Tibial nerve (tissue), 4 donors: ENCODE data around the gene ATP5MG. TPM values are rescaled to one million over a fixed set of nuclear protein-coding genes. Genes with fewer than 3 reads are reported as not detected.

Source experiments
- DNase-seq, 2 donors: peaks; one replicate each; pipeline ENCODE4 v3.0.0-alpha.2; 2019; ENCODE audit warnings: low spot score in 2 of 2
- H3K27ac ChIP-seq, 4 donors: fragments of 200-600 bp; sonication (generic) in 3 of 4; one replicate each; pipeline ENCODE4 v1.5.1; 2017 to 2019; ENCODE audit warnings: mild to moderate bottlenecking in 1 of 4
- H3K27me3 ChIP-seq, 2 donors: fragments of 200-600 bp; sonication (generic) in 1 of 2; one replicate each; pipeline versions ENCODE4 v1.5.1 to v1.6.0; 2017 to 2019
- H3K36me3 ChIP-seq, 3 donors: fragments of 200-600 bp; sonication (generic); one replicate each; pipeline ENCODE4 v1.5.1; 2018 to 2019
- H3K4me1 ChIP-seq, 4 donors: fragments of 200-600 bp; sonication (generic) in 3 of 4; one replicate each; pipeline ENCODE4 v1.5.1; 2017 to 2019
- H3K4me3 ChIP-seq, 4 donors: fragments of 200-600 bp; sonication (generic) in 3 of 4; one replicate each; pipeline ENCODE4 v1.5.1; 2017 to 2019; ENCODE audit warnings: mild to moderate bottlenecking in 1 of 4, moderate library complexity in 1 of 4
- H3K9me3 ChIP-seq, 4 donors: fragments of 200-600 bp; sonication (generic) in 3 of 4; one replicate each; pipeline ENCODE4 v1.5.1; 2017 to 2019
- CTCF ChIP-seq, 5 experiments: fragments of 200-600 bp in 3 of 5; fragments of 450-650 bp in 2 of 5; sonication (generic) in 3 of 5; IDR thresholded peaks; one replicate each; pipeline ENCODE4 v1.5.1; 2016 to 2019; ENCODE audit warnings: antibody characterized with exemption in 5 of 5, mild to moderate bottlenecking in 3 of 5, moderate library complexity in 2 of 5
- EP300 ChIP-seq, 2 donors: sonication (generic); formaldehyde crosslinking; IDR thresholded peaks; one replicate each; pipeline ENCODE4 v1.6.1; 2017; ENCODE audit warnings: antibody characterized with exemption in 2 of 2, mild to moderate bottlenecking in 1 of 2
- POLR2A ChIP-seq, 2 donors: fragments of 450-650 bp; IDR thresholded peaks; one replicate each; pipeline ENCODE4 v1.6.1; 2017; ENCODE audit warnings: antibody characterized with exemption in 2 of 2, mild to moderate bottlenecking in 2 of 2, moderate library complexity in 2 of 2
- WGBS, 2 donors: methylation state at CpG; one replicate each; pipeline ENCODE4 v1.1.5; 2018; 5-methylcytosine and 5-hydroxymethylcytosine counted together
- total RNA-seq, 4 donors: library from RNA; depleted of rRNA; stranded (reverse); fragments of >200 nt; gene quantifications; one replicate each; pipeline ENCODE4 v1.1.0, GENCODE V29; 2016

ATP5MG gene
- total RNA-seq, 4 donors from 2014 or later: 22.4 to 51.5 (median 34.4) TPM

GRCh38 chr11:118364956-118365615, 36.3 kb upstream of the ATP5MG start:
- 92 to 95% methylated on average over 3 of the region's 3 CpGs for WGBS, 2 donors
- Histone ChIP-seq H3K4me1 (peaks cover 0 to 32% (median 7%) of the 10 kb centered on the region in 4 donors), H3K27ac (no peak overlapping the region), H3K36me3 (peaks cover 0 to 51% (median 9%) of the 10 kb centered on the region in 3 donors), H3K4me3 (no peak overlapping the region), H3K9me3 (no peaks in the 10 kb centered on the region), H3K27me3 (no peaks in the 10 kb centered on the region)
- DNase-seq: no peak
- TF ChIP-seq EP300 (IDR thresholded peaks at IDR 0.05) (no peak), POLR2A (IDR thresholded peaks at IDR 0.05) (no peak), CTCF (IDR thresholded peaks at IDR 0.05) (no peak)

- 89 to 94% methylated on average over 1 of the region's 1 CpG for WGBS, 2 donors
- H3K27ac ChIP-seq: no peak overlapping the region
- peaks cover 0 to 63% (median 19%) of the 10 kb centered on the region in 3 donors for H3K36me3 ChIP-seq
- TF ChIP-seq POLR2A (IDR thresholded peaks at IDR 0.05): no peak
- TF ChIP-seq CTCF (IDR thresholded peaks at IDR 0.05): no peak
- no peak for TF ChIP-seq EP300 (IDR thresholded peaks at IDR 0.05)
- no peak overlapping the region for H3K4me3 ChIP-seq
- no peak for DNase-seq
- peaks cover 0 to 20% (median under 1%) of the 10 kb centered on the region in 4 donors for H3K4me1 ChIP-seq
- H3K27me3 ChIP-seq: no peaks in the 10 kb centered on the region
- H3K9me3 ChIP-seq: no peaks in the 10 kb centered on the region
Measured at GRCh38 chr11:118366287-118366686, 35.1 kb upstream of the ATP5MG start.

GRCh38 chr11:118370774-118371173, 30.6 kb upstream of the ATP5MG start:
- no peaks in the 10 kb centered on the region for H3K9me3 ChIP-seq
- TF ChIP-seq CTCF (IDR thresholded peaks at IDR 0.05) (no peak), POLR2A (IDR thresholded peaks at IDR 0.05) (no peak), EP300 (IDR thresholded peaks at IDR 0.05) (no peak)
- H3K27ac ChIP-seq: no peak overlapping the region
- no peak overlapping the region for H3K4me3 ChIP-seq
- H3K36me3 ChIP-seq: peaks cover 4 to 98% (median 27%) of the 10 kb centered on the region in 3 donors
- H3K4me1 ChIP-seq: no peaks in the 10 kb centered on the region
- 93 to 95% methylated on average over 4 of the region's 4 CpGs for WGBS, 2 donors
- no peaks in the 10 kb centered on the region for H3K27me3 ChIP-seq
- DNase-seq: no peak

GRCh38 chr11:118373263-118373662, 28.1 kb upstream of the ATP5MG start:
- Histone ChIP-seq H3K4me1 (no peaks in the 10 kb centered on the region), H3K9me3 (no peaks in the 10 kb centered on the region), H3K4me3 (no peak overlapping the region), H3K27ac (no peak overlapping the region), H3K36me3 (peaks cover 4 to 99% (median 22%) of the 10 kb centered on the region in 3 donors), H3K27me3 (no peaks in the 10 kb centered on the region)
- WGBS, 2 donors: 97 to 98% methylated on average over 2 of the region's 2 CpGs
- no peak for DNase-seq
- TF ChIP-seq EP300 (IDR thresholded peaks at IDR 0.05) (no peak), CTCF (IDR thresholded peaks at IDR 0.05) (no peak), POLR2A (IDR thresholded peaks at IDR 0.05) (no peak)

GRCh38 chr11:118373871-118374270, 27.5 kb upstream of the ATP5MG start:
- DNase-seq: no peak
- Histone ChIP-seq H3K9me3 (no peaks in the 10 kb centered on the region), H3K4me3 (no peak overlapping the region), H3K27ac (no peak overlapping the region), H3K27me3 (no peaks in the 10 kb centered on the region), H3K4me1 (no peaks in the 10 kb centered on the region), H3K36me3 (peaks cover 4 to 99% (median 22%) of the 10 kb centered on the region in 3 donors)
- TF ChIP-seq CTCF (IDR thresholded peaks at IDR 0.05) (no peak), POLR2A (IDR thresholded peaks at IDR 0.05) (no peak), EP300 (IDR thresholded peaks at IDR 0.05) (no peak)
- WGBS, 2 donors: 87 to 90% methylated on average over 5 of the region's 5 CpGs
